8988T (cell line): ENCODE data around the gene DNTT.

ENCODE experiments used
- DNase-seq: peaks from one replicate; pipeline ENCODE4 v3.0.0; 2011

Gene DNTT

GRCh38 chr10:96387161-96387560, 82.9 kb downstream of the DNTT start:
- no peak for DNase-seq

GRCh38 chr10:96387601-96388000, 83.4 kb downstream of the DNTT start:
- DNase-seq = no peak
